GM19193 (cell line): ENCODE measurements around the gene APOL4.

ENCODE experiments used
- POLR2A ChIP-seq: IDR thresholded peaks from 4 replicates; pipeline ENCODE4 v1.6.1; 2011; ENCODE audit not compliant: insufficient read depth, insufficient read length; ENCODE audit errors: extremely low read depth

APOL4 gene

GRCh38 chr22:36194385-36194784, 7.2 kb downstream of the APOL4 start:
- no peak for TF ChIP-seq POLR2A

GRCh38 chr22:36193577-36193976, 8.0 kb downstream of the APOL4 start:
- no peak for TF ChIP-seq POLR2A

GRCh38 chr22:36193171-36193570, 8.4 kb downstream of the APOL4 start:
- TF ChIP-seq POLR2A, result no peak

- no peak for TF ChIP-seq POLR2A
Observed at GRCh38 chr22:36192542-36192941, 9.1 kb downstream of the APOL4 start.

GRCh38 chr22:36191106-36191836, 10.3 kb downstream of the APOL4 start:
- no peak for TF ChIP-seq POLR2A

- TF ChIP-seq POLR2A, result no peak
Observed at GRCh38 chr22:36185828-36186624, 15.6 kb downstream of the APOL4 start.

GRCh38 chr22:36184433-36185025, 17.1 kb downstream of the APOL4 start:
- TF ChIP-seq POLR2A, result no peak

GRCh38 chr22:36183446-36183845, 18.2 kb downstream of the APOL4 start:
- TF ChIP-seq POLR2A, result no peak

- TF ChIP-seq POLR2A, result no peak
Observed at GRCh38 chr22:36182857-36183256, 18.8 kb downstream of the APOL4 start.

- no peak for TF ChIP-seq POLR2A
Observed at GRCh38 chr22:36182056-36182455, 19.6 kb downstream of the APOL4 start.

GRCh38 chr22:36180928-36181327, 20.7 kb downstream of the APOL4 start:
- no peak for TF ChIP-seq POLR2A

- TF ChIP-seq POLR2A, result no peak
Observed at GRCh38 chr22:36180038-36180880, 21.4 kb downstream of the APOL4 start.

GRCh38 chr22:36177160-36177559, 24.4 kb downstream of the APOL4 start:
- TF ChIP-seq POLR2A, result no peak

GRCh38 chr22:36175892-36176291, 25.7 kb downstream of the APOL4 start:
- no peak for TF ChIP-seq POLR2A

- TF ChIP-seq POLR2A, result no peak
Observed at GRCh38 chr22:36171941-36172340, 29.7 kb downstream of the APOL4 start.
